Measurements from ENCODE around the gene CCDC12.

GRCh38 chr3:46877406-46878125, 99.0 kb downstream of the CCDC12 start, which contains the start of gene PTH1R:
- TF ChIP-seq, protein P1, sequence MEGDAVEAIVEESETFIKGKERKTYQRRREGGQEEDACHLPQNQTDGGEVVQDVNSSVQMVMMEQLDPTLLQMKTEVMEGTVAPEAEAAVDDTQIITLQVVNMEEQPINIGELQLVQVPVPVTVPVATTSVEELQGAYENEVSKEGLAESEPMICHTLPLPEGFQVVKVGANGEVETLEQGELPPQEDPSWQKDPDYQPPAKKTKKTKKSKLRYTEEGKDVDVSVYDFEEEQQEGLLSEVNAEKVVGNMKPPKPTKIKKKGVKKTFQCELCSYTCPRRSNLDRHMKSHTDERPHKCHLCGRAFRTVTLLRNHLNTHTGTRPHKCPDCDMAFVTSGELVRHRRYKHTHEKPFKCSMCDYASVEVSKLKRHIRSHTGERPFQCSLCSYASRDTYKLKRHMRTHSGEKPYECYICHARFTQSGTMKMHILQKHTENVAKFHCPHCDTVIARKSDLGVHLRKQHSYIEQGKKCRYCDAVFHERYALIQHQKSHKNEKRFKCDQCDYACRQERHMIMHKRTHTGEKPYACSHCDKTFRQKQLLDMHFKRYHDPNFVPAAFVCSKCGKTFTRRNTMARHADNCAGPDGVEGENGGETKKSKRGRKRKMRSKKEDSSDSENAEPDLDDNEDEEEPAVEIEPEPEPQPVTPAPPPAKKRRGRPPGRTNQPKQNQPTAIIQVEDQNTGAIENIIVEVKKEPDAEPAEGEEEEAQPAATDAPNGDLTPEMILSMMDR (IDR thresholded peaks at IDR 0.05): no peak
- no peak for TF ChIP-seq POLR2A (IDR thresholded peaks at IDR 0.05)
